ENCODE results near the gene STUB1.

Gene STUB1

GRCh38 chr16:648071-648780 is 32.0 kb upstream of the STUB1 start:
- peak overlapping the region; percentile 99 for H3K27ac ChIP-seq
- TF ChIP-seq CTCF (conservative IDR thresholded peaks at IDR 0.05) (peak; percentile 88), ZFX (IDR thresholded peaks at IDR 0.05) (no peak)

GRCh38 chr16:648781-649589 is 31.2 kb upstream of the STUB1 start, which contains the start of gene WDR90:
WDR90 (plus strand) TSS chr16:649365; CDS start chr16:649417, 52 bp downstream.
- H3K27ac ChIP-seq: peak within 1 kb of the TSS; percentile 99
- TF ChIP-seq CTCF (conservative IDR thresholded peaks at IDR 0.05) (no peak), ZFX (IDR thresholded peaks at IDR 0.05) (peak; percentile 95)

- H3K27ac ChIP-seq: peak overlapping the region; percentile 99
- TF ChIP-seq CTCF (conservative IDR thresholded peaks at IDR 0.05): no peak
- TF ChIP-seq ZFX (IDR thresholded peaks at IDR 0.05): no peak
Observed at GRCh38 chr16:649631-650030, 30.6 kb upstream of the STUB1 start.

GRCh38 chr16:651844-652243 is 28.4 kb upstream of the STUB1 start:
- TF ChIP-seq ZFX (IDR thresholded peaks at IDR 0.05) (no peak), CTCF (conservative IDR thresholded peaks at IDR 0.05) (no peak)
- H3K27ac ChIP-seq: no peak overlapping the region

- H3K27ac ChIP-seq: no peak overlapping the region
- no peak for TF ChIP-seq CTCF (conservative IDR thresholded peaks at IDR 0.05)
- TF ChIP-seq ZFX (IDR thresholded peaks at IDR 0.05): no peak
Observed at GRCh38 chr16:652454-653305, 27.5 kb upstream of the STUB1 start.

- TF ChIP-seq ZFX (IDR thresholded peaks at IDR 0.05) (no peak), CTCF (conservative IDR thresholded peaks at IDR 0.05) (no peak)
- no peak overlapping the region for H3K27ac ChIP-seq
Observed at GRCh38 chr16:654034-654433, 26.2 kb upstream of the STUB1 start.

All from C4-2B (cell line).